ENCODE results near the gene YPEL5. TPM values are rescaled to one million over a fixed set of nuclear protein-coding genes. Genes with fewer than 3 reads are reported as not detected.
"Not testable (repeated sequence)": the region's sequence is repeated elsewhere in the genome, so short reads cannot be mapped to it uniquely, and the experiment has no call there.

Gene YPEL5
- total RNA-seq (2014; rRNA removed; shearing (Covaris generic); ENCODE audit: low replicate concordance): 39.3 and 56.5 TPM in 2 replicates

- peak; percentile 100 for DNase-seq (ENCODE audit: low read depth)
- in situ Hi-C loops (cut with HindIII; ENCODE audit: low pct_unique_long_range_greater_than_20kb, low sequenced_read_pairs): no loop called here
Observed at GRCh38 chr2:30146337-30147195, at the start of gene YPEL5. YPEL5 (plus strand) TSS chr2:30147007; CDS start chr2:30156652, 9,645 bp downstream.

DNA sequence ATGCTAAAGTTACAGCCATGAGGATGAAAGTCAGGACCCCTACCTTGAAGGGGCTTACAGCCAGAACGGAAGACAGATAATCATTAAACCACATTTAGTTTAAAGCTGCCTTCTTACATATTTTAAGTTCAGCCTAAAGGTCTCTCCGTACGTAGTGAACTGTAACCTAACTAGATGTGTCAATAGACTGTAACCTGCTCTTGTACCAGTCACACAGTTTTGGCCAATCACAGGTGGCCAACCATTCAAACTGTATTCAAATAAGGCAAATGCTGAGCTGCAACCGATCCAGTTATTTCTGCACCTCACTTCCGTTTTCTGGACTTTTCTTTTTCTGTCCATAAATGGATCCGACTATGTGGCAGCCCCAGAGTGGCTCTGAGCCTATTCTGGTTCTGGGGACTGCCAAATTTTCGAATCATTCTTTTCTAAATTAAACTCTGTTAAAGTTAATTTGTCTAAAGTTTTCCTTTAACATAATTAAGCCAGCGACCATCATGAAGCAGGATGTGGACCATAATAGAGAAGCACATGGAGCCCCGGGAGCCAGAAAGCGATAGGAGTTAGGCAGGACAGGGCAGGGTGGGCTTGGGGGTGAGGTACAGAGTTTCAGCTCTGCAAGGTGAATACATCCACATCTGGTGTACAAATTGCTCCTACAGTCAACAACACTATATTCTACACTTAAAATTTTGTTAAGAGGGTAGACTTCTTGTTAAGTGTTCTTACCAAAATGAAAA is 48.4 kb upstream of the YPEL5 start:
- no peak for DNase-seq (ENCODE audit: low read depth)
- in situ Hi-C loops (cut with HindIII; ENCODE audit: low pct_unique_long_range_greater_than_20kb, low sequenced_read_pairs): no loop called here

DNA sequence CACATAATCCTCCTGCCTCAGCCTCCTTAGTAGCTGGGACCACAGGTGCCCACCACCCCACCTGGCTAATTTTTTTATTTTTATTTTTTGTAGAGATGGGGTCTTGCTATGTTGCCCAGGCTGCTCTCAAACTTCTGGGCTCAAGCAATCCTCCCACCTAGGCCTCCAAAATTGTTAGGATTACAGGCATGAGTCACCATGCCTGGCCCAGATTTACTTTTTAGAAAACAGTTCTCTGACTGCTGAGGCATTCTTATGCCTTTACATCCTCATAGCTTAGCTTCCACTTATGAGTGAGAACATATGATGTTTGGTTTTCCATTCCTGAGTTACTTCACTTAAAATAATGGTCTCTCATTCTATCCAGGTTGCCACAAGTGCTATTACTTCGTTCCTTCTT is 47.4 kb upstream of the YPEL5 start:
- in situ Hi-C loops (cut with HindIII; ENCODE audit: low pct_unique_long_range_greater_than_20kb, low sequenced_read_pairs); DNase-seq (ENCODE audit: low read depth): not testable (repeated sequence)

DNA sequence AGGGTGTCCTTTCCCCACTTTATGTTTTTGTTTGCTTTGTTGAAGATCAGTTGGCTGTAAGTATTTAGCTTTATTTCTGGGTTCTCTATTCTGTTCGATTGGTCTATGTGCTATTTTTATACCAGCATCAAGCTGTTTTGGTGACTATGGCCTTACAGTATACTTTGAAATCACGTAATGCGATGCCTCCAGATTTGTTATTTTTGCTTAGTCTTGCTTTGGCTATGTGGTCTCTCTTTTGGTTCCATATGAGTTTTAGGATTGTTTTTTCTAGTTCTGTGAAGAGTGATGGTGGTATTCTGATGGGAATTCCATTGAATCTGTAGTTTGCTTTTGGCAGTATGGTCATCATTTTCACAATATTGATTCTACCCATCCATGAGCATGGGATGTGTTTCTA is 46.1 kb upstream of the YPEL5 start:
- in situ Hi-C loops (cut with HindIII; ENCODE audit: low pct_unique_long_range_greater_than_20kb, low sequenced_read_pairs): not testable (repeated sequence)

DNA sequence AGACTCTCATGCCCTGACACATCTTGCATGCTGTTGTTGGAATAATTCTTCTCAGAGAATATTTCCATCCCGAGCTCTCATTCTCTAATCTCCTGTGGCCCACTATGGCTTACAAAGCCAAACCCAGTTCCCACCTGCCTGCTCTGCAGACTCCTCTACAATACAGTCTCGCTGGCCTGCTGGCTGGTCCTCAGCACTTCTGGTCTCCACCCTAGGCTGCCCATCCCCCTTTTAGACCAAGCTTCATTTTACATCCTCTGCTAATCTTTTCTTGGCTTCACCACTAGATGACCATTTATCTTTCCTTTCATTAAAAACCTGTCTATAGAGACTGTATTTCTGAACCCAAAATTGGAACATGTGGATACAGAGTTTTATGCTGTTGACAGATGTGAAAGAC is 42.5 kb upstream of the YPEL5 start:
- in situ Hi-C loops (cut with HindIII; ENCODE audit: low pct_unique_long_range_greater_than_20kb, low sequenced_read_pairs): no loop called here
- DNase-seq (ENCODE audit: low read depth): no peak

More for the DNA sequence above, 46.1 kb upstream of the YPEL5 start:
- DNase-seq (ENCODE audit: low read depth): not testable (repeated sequence)

DNA sequence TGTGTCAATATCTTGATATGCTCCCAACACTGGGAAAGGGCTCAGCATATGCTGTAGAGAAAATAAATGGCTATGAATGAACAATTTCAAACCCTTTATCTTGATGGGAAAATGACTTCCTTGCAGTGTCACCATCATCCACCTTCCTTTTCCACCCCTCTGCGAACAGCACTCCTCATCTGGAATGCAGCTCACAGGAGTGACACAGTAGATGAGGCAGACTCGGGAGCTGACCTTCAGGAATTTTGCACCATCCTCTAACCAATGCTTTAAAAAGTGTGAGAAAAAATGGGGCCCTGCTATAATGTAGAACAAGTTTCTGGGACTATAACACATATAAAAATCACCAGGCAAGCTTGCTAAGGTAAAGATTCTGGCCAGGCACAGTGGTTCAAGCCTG is 41.3 kb upstream of the YPEL5 start:
- in situ Hi-C loops (cut with HindIII; ENCODE audit: low pct_unique_long_range_greater_than_20kb, low sequenced_read_pairs): no loop called here
- no peak for DNase-seq (ENCODE audit: low read depth)

GRCh38 chr2:30106543-30106942 is 40.3 kb upstream of the YPEL5 start:
- in situ Hi-C loops (cut with HindIII; ENCODE audit: low pct_unique_long_range_greater_than_20kb, low sequenced_read_pairs): no loop called here
- no peak for DNase-seq (ENCODE audit: low read depth)

- no peak for DNase-seq (ENCODE audit: low read depth)
- in situ Hi-C loops (cut with HindIII; ENCODE audit: low pct_unique_long_range_greater_than_20kb, low sequenced_read_pairs): no loop called here
Observed at GRCh38 chr2:30108192-30108591, 38.6 kb upstream of the YPEL5 start.

GRCh38 chr2:30108851-30109250 is 38.0 kb upstream of the YPEL5 start:
- no peak for DNase-seq (ENCODE audit: low read depth)
- in situ Hi-C loops (cut with HindIII; ENCODE audit: low pct_unique_long_range_greater_than_20kb, low sequenced_read_pairs): no loop called here

DNA sequence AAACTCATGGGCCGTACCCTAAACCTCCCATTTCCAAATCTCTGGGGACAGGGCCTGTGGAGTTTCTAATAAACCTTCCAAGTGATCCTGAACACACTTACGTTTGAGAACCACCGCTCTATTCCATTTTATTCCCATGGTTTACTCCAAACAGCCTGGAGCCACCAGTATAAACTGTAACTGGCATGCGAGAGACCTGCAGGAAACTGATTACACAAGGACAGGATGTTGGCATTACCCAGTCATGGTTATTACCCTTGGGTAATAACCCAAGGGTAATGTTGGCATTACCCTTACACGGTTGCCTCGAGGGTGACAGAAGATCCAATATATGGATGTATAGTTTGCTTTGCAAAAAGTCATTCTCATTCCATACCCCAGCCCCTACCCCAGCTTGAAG is 37.0 kb upstream of the YPEL5 start:
- in situ Hi-C loops (cut with HindIII; ENCODE audit: low pct_unique_long_range_greater_than_20kb, low sequenced_read_pairs): no loop called here
- no peak for DNase-seq (ENCODE audit: low read depth)

DNA sequence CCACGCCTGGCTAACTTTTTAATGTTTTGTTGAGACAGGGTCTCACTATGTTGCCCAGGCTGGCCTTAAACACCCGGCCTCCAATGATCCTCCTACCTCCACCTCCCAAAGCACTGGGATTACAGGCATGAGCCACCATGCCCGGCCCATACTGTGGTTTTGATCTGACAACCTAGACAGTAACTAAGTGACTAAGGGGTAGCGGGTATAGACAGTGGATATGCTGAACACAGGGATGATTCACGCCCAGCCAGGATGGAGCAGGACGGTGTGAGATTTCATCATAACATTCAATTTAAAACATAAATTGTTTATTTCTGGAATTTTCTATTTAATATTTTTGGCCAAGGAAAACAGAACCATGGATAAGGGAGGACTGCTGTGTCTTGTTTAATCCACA is 36.0 kb upstream of the YPEL5 start:
- DNase-seq (ENCODE audit: low read depth): no peak
- in situ Hi-C loops (cut with HindIII; ENCODE audit: low pct_unique_long_range_greater_than_20kb, low sequenced_read_pairs): no loop called here

DNA sequence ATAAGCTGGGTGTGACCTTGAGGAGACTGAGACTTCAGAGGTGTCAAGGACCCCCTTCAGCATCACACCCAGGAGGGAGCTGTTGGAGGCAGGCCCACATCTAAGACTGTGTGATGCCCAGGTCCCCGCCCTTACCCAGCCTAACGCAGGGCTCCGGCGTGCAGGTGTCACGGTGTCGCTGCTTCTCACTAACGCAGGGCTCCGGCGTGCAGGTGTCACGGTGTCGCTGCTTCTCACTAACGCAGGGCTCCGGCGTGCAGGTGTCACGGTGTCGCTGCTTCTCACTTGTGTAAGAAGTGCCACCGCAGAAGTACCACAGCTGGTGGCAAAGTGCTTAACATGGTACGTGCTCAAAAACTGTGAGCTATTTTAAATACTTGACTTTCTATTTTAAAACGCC is 35.6 kb upstream of the YPEL5 start:
- in situ Hi-C loops (cut with HindIII; ENCODE audit: low pct_unique_long_range_greater_than_20kb, low sequenced_read_pairs): not testable (repeated sequence)

GRCh38 chr2:30112561-30112960 is 34.2 kb upstream of the YPEL5 start:
- no peak for DNase-seq (ENCODE audit: low read depth)
- in situ Hi-C loops (cut with HindIII; ENCODE audit: low pct_unique_long_range_greater_than_20kb, low sequenced_read_pairs): no loop called here

More for the DNA sequence above, 35.6 kb upstream of the YPEL5 start:
- not testable (repeated sequence) for DNase-seq (ENCODE audit: low read depth)

- in situ Hi-C loops (cut with HindIII; ENCODE audit: low pct_unique_long_range_greater_than_20kb, low sequenced_read_pairs): no loop called here
- peak; percentile 59 for DNase-seq (ENCODE audit: low read depth)
Observed at GRCh38 chr2:30113617-30114293, 33.1 kb upstream of the YPEL5 start.

DNA sequence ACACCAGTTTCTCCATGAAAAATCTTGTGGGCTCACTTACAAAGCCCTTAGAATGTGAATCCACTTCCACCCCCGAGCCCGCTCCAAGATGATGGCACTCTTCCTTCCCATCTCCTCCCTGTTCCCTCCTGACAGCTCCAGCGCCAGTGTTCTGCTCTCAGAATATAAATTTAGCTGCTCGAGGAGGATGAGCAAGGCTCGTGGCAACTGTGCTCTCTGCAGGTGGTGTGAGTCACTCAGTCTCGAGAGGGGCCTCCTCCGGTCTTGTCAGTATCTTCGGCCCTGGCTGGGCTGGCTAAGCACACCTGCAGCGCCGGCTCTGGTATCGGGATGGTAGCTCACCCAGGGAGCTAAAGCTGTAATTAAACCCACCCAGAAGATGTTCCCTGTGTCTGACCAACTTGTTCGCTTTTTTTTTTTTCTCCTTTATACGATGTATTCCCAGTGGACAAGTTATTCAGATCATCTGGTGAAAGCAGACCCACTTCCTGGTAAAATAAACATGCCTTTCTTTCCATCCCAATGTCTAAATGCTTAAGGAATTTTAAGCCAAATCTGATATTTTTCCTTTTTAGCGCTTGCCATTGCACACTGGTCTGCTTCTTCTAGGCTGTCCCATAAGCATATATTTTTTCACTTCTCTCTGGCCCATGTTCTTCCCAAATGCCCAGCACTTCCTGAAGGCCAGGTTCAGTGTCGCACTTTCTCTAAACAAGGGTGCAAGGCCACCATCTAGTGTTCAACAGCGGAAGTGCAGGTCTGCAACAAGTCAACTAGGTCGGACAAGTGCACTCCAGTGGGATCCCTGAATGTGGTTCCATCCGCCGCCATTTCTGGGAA is 31.4 kb upstream of the YPEL5 start:
- in situ Hi-C loops (cut with HindIII; ENCODE audit: low pct_unique_long_range_greater_than_20kb, low sequenced_read_pairs): no loop called here
- peak; percentile 66 for DNase-seq (ENCODE audit: low read depth)

DNA sequence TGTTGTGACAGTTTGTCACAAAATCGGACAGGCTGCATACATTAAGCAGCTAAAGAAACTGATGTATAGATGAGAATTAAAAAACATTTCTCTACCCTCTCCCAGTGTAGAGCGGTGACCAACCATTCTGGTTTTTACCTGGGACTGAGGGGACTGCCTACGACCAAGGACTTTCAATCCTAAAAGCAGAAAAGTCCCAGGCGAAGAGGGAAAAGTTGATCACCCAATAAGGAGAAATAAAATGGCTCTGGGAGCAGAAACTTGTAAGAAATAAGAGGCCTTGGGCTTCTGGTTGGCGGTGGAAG is 30.9 kb upstream of the YPEL5 start:
- no peak for DNase-seq (ENCODE audit: low read depth)
- in situ Hi-C loops (cut with HindIII; ENCODE audit: low pct_unique_long_range_greater_than_20kb, low sequenced_read_pairs): no loop called here

DNA sequence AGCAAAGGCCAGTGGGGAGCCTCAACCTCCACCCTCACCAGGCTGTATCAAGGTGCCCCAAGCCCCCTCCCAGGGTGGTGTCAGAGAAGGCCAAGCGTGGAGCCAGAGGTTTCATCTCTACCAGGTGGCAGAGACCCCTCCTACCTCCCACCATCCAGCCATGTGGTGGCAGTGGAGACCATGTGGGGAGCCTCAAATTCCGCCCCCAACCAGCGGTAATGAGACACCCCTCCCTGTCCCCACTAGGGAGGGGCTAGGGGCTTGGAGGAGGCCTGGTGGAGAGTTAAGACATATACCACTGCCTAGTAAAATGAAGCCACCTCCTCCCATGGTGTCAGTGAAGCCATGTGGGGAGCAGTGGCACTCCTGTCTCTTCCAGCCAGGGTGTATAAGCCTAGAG is 24.4 kb upstream of the YPEL5 start:
- in situ Hi-C loops (cut with HindIII; ENCODE audit: low pct_unique_long_range_greater_than_20kb, low sequenced_read_pairs): no loop called here
- no peak for DNase-seq (ENCODE audit: low read depth)

Data from Caki2 (cell line).